ENCODE measurements around the gene NTN5. TPM values are rescaled to one million over a fixed set of nuclear protein-coding genes. Genes with fewer than 3 reads are reported as not detected.

NTN5 gene
- total and polyA plus RNA-seq, 9 of the 15 experiments (the other 6 are each of a cell fraction or from before 2014, with no cell fraction given), result not detected

- TF ChIP-seq ZHX1 (conservative IDR thresholded peaks at IDR 0.05; ENCODE audit: low read length), result no peak
- TF ChIP-seq GTF2F1 (IDR thresholded peaks at IDR 0.05; ENCODE audit: low read depth, low read length), result no peak
- TF ChIP-seq PHTF2 (CRISPR knock-in tag; IDR thresholded peaks at IDR 0.05), result no peak
- no peak for TF ChIP-seq MIER1 (IDR thresholded peaks at IDR 0.05; ENCODE audit: low read depth)
- no peak for TF ChIP-seq KLF13 (tag; IDR thresholded peaks at IDR 0.05; ENCODE audit: borderline replicate concordance, low read depth)
- no peak for TF ChIP-seq FUS (optimal IDR thresholded peaks at IDR 0.05; ENCODE audit: low read depth, low read length)
- 0 out of 2 replicates have a peak, but pooled peaks have one; percentile 8 for TF ChIP-seq REST (IDR thresholded peaks at IDR 0.05; ENCODE audit: borderline replicate concordance)
- TF ChIP-seq REST (CRISPR knock-in tag; IDR thresholded peaks at IDR 0.05; ENCODE audit: low read depth), result no peak
- no peak for TF ChIP-seq SRSF9 (IDR thresholded peaks at IDR 0.05; ENCODE audit: borderline replicate concordance, low read depth, low read length)
- TF ChIP-seq SMARCA4 (IDR thresholded peaks at IDR 0.05), result no peak
- TF ChIP-seq ZNF717 (CRISPR knock-in tag; IDR thresholded peaks at IDR 0.05), result peak; percentile 87; the same call in 1 of the 2 replicates
- TF ChIP-seq ETS2 (tag; IDR thresholded peaks at IDR 0.05; ENCODE audit: borderline replicate concordance, poor library complexity, severe bottlenecking), result no peak
- TF ChIP-seq ZNF512 (tag; IDR thresholded peaks at IDR 0.05), result no peak
- TF ChIP-seq PTTG1 (tag; IDR thresholded peaks at IDR 0.05; ENCODE audit: low read depth), result no peak
- TF ChIP-seq ARNT (IDR thresholded peaks at IDR 0.05), result no peak
- TF ChIP-seq HLTF (IDR thresholded peaks at IDR 0.05), result no peak
- TF ChIP-seq CBX1 (IDR thresholded peaks at IDR 0.05; ENCODE audit: low read depth), result no peak; the same call in 1 of the 2 replicates
These were observed 58.2 kb downstream of the NTN5 start, which contains the start of gene FAM83E (continued) for GRCh38 chr19:48614436-48615230.
